ENCODE results near the gene VASH1.

Gene VASH1

DNA sequence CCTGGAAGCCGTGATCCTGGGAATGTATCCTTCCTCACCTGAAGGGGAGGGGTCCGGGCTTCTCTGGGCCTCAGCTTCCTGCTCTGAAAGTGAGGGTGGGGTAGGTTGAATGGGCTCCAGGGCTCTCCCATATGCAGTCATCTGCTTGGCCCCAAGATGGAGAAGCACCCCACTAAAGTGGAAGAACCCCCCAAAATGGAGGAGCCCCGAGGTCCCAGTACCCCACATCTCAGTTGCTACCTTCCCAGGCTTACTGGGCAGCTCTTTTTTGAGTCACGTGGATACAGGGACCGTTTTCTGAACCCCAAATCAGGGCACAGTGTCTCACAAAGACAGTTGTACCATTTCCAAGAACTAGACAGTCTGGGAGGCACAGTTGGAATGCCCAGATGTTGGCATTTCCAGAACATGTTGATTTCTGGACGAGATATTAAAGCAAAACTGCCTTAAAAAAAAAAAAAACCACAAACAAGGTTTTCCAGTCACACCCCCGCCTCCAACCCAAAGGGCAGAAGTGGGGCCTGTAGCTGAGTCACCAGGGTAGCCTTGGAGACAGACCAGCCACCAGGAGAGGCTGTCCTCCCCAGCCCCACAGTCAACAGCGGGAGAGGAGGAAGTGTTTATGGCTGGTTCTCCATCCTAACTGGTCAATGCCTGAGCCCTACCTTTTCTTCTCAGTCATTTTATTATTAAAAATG is 12.1 kb downstream of the VASH1 start:
- TF ChIP-seq GATA3 (IDR thresholded peaks at IDR 0.05; ENCODE audit: low read depth, low read length) (no peak), GATA2 (IDR thresholded peaks at IDR 0.05; ENCODE audit: low read depth, low read length) (no peak)

DNA sequence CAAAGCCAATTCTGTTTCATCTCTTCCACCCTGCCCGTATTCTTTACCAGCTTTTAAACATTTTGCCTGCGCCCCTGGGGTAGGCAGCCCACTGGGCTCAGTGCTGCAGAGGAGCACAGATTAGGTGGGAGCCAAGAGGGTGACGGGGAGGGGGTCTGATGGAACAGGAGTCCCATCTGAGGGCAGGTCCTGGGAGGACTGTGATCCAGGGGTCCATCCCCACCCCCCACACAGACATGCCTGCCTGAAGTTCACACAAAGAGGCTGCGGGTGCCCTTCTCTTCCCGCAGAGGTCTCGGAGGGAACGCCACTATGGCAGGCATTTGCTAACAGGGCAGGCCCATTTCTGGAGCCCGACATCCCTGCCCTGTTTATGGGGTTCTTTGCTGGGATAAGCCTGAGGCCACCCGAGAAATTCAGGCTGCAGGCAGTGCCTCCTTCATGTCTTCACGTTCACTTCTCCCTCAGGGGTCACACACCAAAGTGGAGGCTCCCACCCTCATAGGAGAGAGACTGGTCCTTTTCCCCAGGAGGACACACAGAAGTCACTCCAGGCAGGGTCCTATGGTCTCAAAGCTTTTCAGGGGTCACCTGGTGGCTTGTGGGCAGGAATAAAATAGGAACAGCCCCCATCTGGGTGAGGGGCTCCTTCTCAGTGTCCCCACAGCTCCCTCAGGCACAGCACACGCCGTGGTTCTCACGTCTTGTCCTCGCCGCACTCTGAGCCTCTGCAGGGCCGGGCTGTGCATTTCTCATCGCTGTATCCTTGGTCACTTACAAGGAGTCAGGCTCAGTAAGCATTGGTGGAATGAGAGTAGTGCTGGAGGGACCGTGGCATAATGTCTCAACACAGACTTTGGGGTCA is 12.9 kb downstream of the VASH1 start:
- TF ChIP-seq GATA2 (IDR thresholded peaks at IDR 0.05; ENCODE audit: low read depth, low read length) (no peak), GATA3 (IDR thresholded peaks at IDR 0.05; ENCODE audit: low read depth, low read length) (no peak)

DNA sequence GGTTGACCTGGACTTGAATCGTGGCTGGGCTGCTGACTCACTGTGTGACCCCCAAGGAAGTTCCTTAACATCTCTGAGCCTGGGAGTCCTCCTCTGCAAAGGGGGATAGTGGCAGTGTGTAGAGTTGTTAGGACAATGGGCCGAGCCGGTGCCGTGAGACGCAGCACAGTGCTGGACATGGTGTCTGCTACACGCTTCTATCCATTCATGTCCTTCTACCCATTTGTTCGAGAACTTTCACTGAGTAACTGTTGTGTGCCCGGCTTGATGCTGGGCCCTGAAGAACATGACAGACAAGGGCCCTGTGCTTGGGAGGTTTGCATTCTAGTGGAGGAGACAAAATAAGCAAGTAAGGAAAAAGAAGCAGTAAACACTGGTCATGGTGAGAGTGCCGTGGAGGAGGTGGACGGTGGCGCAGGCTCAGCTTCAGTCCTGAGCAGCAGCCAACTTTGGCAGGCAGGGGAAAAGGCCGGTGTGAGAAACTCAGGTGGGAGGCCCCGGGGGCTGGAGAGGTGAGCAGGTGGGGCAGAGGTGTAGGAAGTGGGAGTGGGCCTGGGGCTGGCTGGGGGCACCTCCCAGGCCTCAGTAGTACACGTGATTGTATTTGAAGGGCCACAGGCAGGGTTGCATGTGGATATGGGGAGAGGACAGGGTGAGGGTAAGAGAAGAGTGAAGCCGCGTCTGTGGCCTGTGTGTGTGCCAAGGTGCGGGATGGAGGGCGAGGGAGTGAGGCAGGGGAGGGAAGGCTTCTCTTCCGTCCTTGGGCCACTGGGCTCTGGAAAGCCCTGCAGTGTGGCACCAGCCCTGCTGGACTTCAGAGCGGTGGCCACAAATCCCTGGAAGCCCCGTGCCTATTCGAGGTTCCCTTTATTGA is 13.8 kb downstream of the VASH1 start:
- no peak for TF ChIP-seq GATA3 (IDR thresholded peaks at IDR 0.05; ENCODE audit: low read depth, low read length)
- no peak for TF ChIP-seq GATA2 (IDR thresholded peaks at IDR 0.05; ENCODE audit: low read depth, low read length)

DNA sequence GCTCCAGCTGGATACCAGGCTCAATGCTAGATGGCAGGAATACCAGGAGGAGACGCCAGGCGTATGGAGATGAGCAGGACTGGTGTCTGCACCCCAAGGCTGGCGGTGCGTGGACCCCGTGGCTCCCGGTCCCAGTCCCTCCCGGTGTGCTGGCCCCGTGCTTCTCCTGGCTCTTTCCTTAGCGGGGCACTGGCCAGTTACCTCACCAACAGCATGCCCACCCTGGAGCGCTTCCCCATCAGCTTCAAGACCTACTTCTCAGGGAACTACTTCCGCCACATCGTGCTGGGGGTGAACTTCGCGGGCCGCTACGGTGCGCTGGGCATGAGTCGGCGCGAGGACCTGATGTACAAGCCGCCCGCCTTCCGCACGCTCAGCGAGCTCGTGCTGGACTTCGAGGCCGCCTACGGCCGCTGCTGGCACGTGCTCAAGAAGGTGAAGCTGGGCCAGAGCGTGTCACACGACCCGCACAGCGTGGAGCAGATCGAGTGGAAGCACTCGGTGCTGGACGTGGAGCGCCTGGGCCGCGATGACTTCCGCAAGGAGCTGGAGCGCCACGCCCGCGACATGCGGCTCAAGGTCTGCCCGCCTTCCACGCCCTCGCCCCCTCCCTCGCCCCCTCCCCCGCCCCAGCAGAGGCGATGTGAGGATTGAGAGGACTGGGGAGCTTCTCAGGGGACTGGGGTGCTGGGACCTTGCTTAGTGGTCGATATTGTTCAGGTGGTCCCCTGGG is 14.6 kb downstream of the VASH1 start:
- no peak for TF ChIP-seq GATA3 (IDR thresholded peaks at IDR 0.05; ENCODE audit: low read depth, low read length)
- no peak for TF ChIP-seq GATA2 (IDR thresholded peaks at IDR 0.05; ENCODE audit: low read depth, low read length)

DNA sequence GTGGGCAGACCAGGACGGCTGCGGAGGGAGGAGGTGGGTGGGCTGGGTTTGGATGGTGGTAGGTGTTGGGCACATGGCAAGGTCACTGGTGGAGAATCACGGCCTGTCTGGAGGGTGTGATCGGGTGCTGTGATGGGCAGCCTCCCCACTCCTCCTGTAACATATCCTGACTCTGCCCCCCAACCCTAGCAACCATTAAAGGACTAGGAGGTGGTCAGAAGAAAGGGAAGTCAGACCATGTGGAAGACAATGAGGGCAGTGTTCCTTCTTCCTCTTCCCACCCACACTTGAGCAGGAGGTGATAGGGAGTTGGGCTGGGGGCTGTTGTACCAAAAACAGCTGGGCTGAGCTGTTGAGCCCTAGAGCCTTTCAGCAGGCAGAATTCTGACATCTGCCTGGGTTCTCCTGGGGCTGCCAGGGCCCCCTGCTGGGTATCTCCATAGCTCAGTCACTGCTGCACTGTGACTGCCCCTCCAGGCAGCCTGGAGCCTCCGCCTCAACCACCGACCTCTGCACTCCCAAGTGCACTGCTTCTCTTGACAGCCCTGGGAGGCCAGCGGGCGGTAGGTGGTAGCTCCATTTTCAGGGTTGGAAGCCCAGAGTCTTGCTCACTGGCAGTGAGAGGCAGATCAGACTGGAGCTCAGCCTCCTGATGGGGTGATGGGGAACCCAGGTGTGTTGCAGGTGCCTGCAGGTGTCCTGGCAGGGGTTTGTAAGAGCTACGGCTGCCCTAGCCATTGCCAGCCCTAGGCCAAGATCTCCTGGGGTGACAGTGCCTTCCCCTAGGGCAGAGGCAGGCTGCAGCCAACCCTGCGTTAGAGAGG is 15.4 kb downstream of the VASH1 start:
- TF ChIP-seq GATA2 (IDR thresholded peaks at IDR 0.05; ENCODE audit: low read depth, low read length) = no peak
- no peak for TF ChIP-seq GATA3 (IDR thresholded peaks at IDR 0.05; ENCODE audit: low read depth, low read length)

DNA sequence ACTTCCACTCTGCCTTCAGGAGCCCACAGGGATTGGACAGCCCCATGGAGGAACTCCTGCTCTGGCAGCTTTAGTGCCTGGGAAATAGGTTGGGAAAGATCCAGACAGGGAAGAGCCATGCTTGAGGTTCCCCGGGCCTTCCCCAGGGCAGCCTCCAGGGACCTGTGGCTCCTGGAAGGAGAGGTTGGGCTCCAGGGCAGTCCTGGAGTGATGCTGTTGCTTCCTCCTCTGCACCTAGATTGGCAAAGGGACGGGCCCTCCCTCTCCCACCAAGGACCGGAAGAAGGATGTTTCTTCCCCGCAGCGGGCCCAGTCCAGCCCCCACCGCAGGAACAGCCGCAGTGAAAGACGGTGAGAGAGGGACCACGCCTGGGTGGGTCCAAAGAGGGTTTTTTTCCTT is 16.5 kb downstream of the VASH1 start:
- TF ChIP-seq GATA3 (IDR thresholded peaks at IDR 0.05; ENCODE audit: low read depth, low read length) (no peak), GATA2 (IDR thresholded peaks at IDR 0.05; ENCODE audit: low read depth, low read length) (no peak)

DNA sequence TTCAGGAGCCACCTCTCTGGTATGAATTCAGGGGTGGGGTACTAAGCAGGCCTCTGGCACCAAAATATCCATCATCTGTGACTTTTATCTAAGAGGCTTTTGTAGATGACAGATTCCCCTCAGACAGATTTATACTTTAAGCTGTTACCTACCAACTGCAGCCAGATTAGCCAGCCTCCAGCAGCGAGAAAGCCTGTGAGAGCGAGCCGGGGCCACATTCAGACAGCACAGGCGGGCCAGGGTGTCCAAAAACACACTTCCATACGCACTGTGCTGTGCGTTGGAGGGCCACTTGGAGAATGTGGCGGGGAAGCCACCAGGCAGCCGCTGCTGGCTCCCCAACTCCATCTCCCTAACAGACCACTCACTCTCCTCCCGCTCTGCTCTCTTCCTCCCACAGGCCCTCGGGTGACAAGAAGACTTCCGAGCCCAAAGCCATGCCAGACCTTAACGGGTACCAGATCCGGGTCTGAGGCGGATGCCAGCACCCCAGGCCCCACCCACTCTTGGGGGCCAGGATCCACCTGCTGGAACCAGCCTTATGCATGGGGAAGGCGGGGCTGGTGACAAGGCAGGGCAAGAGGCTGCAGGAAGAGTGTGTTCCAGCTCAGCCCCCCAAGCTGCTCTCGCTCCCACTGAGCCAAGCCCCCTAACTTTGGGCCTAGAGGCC is 17.4 kb downstream of the VASH1 start:
- TF ChIP-seq GATA2 (IDR thresholded peaks at IDR 0.05; ENCODE audit: low read depth, low read length) = no peak
- TF ChIP-seq GATA3 (IDR thresholded peaks at IDR 0.05; ENCODE audit: low read depth, low read length) = no peak

DNA sequence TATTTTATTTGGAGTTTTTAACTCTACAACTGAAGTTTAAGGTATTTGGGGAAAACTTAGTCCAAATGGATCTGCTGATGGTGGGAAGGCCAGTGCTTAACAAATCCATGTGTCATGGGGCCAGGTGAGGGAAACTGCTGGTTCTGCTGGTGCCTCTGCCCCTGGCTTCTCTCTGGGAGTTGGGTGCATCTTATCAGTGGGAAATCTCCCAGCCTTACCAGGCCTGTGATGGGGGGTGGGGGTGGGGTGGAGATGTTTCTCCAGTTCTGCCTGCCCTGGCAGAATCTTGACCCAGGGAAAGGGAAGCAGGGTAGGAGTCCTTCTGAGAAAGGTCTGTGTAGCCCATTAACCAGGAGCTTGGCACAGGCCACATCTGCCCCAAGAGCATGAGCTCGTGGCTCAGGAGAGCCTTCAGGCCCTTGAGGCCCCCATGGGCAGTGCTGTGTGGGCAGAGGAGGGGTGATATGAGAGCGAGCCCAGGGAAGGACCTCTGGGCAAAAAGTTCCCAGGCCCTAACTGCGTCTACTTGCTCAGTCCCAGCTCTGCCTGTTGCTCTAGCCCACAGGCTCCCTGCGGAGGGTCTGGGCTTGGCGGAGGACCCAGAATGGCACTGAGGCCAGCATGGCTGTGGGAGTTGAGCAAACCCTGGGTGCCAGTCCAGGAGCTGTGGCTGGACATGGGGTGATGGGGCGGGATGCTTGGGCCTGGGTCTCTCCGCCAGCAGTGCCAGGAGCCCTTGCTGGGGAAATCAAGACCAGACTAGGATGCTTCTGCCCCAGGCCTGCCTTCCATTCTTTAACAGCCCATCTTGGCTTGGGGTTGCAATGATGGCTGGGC is 18.2 kb downstream of the VASH1 start:
- no peak; the same call in 1 of the 2 replicates for TF ChIP-seq GATA3 (IDR thresholded peaks at IDR 0.05; ENCODE audit: low read depth, low read length)
- TF ChIP-seq GATA2 (IDR thresholded peaks at IDR 0.05; ENCODE audit: low read depth, low read length) = peak; percentile 79

DNA sequence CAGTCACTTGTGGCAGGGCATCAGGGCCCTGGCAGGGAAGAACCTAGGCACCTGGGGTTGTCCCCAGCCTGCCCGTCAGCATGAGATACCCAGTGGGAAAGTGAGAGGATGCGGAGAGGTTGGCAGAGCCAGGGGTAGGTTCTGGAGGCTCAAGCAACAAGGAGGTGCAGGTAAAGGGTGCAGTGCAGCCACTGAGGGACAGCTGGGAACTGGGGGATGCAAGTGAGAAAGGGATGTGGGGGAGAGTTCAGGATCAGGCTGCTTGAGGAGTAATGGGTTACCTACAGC is 18.7 kb downstream of the VASH1 start:
- no peak for TF ChIP-seq GATA2 (IDR thresholded peaks at IDR 0.05; ENCODE audit: low read depth, low read length)
- no peak for TF ChIP-seq GATA3 (IDR thresholded peaks at IDR 0.05; ENCODE audit: low read depth, low read length)

DNA sequence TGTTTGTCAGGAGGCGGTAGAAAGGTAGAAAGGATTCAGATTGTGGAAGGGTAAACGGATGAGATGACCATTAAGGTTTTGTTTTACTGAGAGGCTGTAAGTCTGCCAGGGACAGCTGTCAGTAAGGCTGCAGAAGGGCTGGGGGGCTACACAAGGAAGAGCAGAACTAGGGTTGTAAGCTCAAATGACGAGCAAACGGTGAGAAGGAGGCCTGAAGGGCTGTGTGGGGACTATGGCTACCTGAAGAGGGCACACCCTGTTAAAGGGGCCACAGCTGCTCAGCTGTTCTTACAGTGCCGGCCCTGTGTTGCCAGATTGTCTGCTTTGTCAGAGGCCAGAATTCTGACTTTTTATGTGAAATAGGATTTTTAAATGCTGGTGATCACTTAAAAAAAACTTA is 19.1 kb downstream of the VASH1 start:
- no peak for TF ChIP-seq GATA3 (IDR thresholded peaks at IDR 0.05; ENCODE audit: low read depth, low read length)
- no peak for TF ChIP-seq GATA2 (IDR thresholded peaks at IDR 0.05; ENCODE audit: low read depth, low read length)

DNA sequence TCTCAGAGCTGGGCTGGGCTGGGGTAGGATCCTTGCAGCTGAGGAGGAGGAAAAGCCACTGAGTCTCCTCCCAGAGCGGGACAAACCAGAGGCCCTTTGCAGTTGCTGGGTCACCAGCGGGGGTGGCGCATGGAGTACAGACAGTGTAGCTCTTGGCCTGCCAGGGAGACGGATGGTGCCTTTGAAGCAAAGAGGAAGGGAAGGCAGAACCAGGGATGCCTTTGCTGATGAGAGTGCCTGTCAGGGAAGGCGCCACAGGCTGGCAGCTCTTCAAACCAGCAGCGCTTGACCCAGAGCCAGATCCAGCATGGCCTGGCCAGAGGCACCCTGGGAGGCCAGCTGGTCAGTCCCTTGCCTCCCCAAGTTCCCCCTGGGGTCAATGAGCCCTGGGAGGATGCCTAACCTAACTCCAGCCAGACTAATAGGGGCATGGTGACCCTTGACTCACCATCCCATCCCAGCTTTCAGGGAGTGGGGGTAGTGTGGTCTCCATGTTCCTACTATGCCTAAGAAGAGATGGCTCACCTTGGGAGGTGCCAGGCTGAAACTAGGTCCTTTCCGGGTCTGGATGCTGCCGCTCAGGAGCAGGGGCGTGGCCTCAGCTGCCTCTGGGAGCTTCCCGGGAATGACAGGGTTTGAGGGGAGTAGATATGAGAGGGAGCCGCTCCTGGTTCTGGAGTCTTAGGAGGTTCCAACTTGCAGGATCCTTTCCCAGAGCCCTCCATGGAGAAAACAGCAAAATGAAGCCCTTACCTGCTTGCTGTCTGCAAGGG is 19.8 kb downstream of the VASH1 start:
- TF ChIP-seq GATA2 (IDR thresholded peaks at IDR 0.05; ENCODE audit: low read depth, low read length) = no peak
- no peak for TF ChIP-seq GATA3 (IDR thresholded peaks at IDR 0.05; ENCODE audit: low read depth, low read length)
